T-helper 17 cell (primary cell): Measurements from ENCODE around the gene CASK. TPM values are rescaled to one million over a fixed set of nuclear protein-coding genes. Genes with fewer than 3 reads are reported as not detected.

Experiments used
- ATAC-seq: fragments of 150-1000 bp; cut with Tn5 transposase; 2 replicates; pipeline ENCODE4 v1.10.0; 2021; ENCODE audit warnings: mild to moderate bottlenecking, moderate library complexity
- DNase-seq, 3 donors: peaks; one replicate each; pipeline versions ENCODE4 v3.0.0 to v3.0.0-alpha.2; 2020 to 2021
- H3K9me3 ChIP-seq: one replicate; pipeline ENCODE4 v1.7.0; 2013; ENCODE audit warnings: low read length, mild to moderate bottlenecking; ENCODE audit not compliant: control insufficient read depth, poor library complexity, severe bottlenecking
- H3K27ac Mint-ChIP-seq: one replicate; pipeline ENCODE4 v1.8.0; 2022; ENCODE audit warnings: mild to moderate bottlenecking, moderate library complexity, mixed read lengths
- H3K27me3 Mint-ChIP-seq: one replicate; pipeline ENCODE4 v1.8.0; 2022; ENCODE audit warnings: mixed read lengths
- H3K36me3 Mint-ChIP-seq: one replicate; pipeline ENCODE4 v1.8.0; 2022; ENCODE audit warnings: low read depth, mixed read lengths
- H3K4me1 Mint-ChIP-seq: one replicate; pipeline ENCODE4 v1.8.0; 2022; ENCODE audit warnings: mild to moderate bottlenecking, mixed read lengths
- H3K4me3 Mint-ChIP-seq: one replicate; pipeline ENCODE4 v1.8.0; 2022; ENCODE audit warnings: mild to moderate bottlenecking, moderate library complexity, mixed read lengths
- total RNA-seq, 4 donors: library from RNA in 2 of 4; stranded (reverse) in 2 of 4; gene quantifications; one replicate each; pipeline ENCODE4 v1.2.3 and lab custom pipeline; 2022 to 2026

Gene CASK
- total RNA-seq, 2 donors from 2014 or later, result 99.9 to 107 TPM

GRCh38 chrX:41785685-41786084 lies 137.7 kb downstream of the CASK start:
- no peak for ATAC-seq
- H3K9me3 ChIP-seq, result no peaks in the 10 kb centered on the region
- no peak for DNase-seq
- peak overlapping the region; percentile 4 for H3K27ac Mint-ChIP-seq
- peaks cover 14% of the 10 kb centered on the region for H3K4me1 Mint-ChIP-seq
- no peaks in the 10 kb centered on the region for H3K27me3 Mint-ChIP-seq
- H3K4me3 Mint-ChIP-seq, result no peak overlapping the region
- no peaks in the 10 kb centered on the region for H3K36me3 Mint-ChIP-seq

GRCh38 chrX:41781500-41781899 lies 141.9 kb downstream of the CASK start:
- ATAC-seq (peak; percentile 73), DNase-seq (no peak)
- Mint-ChIP-seq H3K27me3 (no peaks in the 10 kb centered on the region), H3K4me3 (no peak overlapping the region), H3K27ac (no peak overlapping the region), H3K4me1 (peaks cover 4% of the 10 kb centered on the region), H3K36me3 (no peaks in the 10 kb centered on the region)
- H3K9me3 ChIP-seq, result no peaks in the 10 kb centered on the region

GRCh38 chrX:41779941-41780340 lies 143.4 kb downstream of the CASK start:
- H3K9me3 ChIP-seq, result no peaks in the 10 kb centered on the region
- H3K27me3 Mint-ChIP-seq, result no peaks in the 10 kb centered on the region
- no peak overlapping the region for H3K4me3 Mint-ChIP-seq
- no peak for ATAC-seq
- H3K4me1 Mint-ChIP-seq, result peaks cover 4% of the 10 kb centered on the region
- H3K27ac Mint-ChIP-seq, result no peak overlapping the region
- H3K36me3 Mint-ChIP-seq, result no peaks in the 10 kb centered on the region
- no peak for DNase-seq

GRCh38 chrX:41779030-41779564 lies 144.3 kb downstream of the CASK start:
- no peak for DNase-seq
- H3K27ac Mint-ChIP-seq, result no peak overlapping the region
- no peak overlapping the region for H3K4me3 Mint-ChIP-seq
- no peak for ATAC-seq
- H3K4me1 Mint-ChIP-seq, result peaks cover 3% of the 10 kb centered on the region
- no peaks in the 10 kb centered on the region for H3K36me3 Mint-ChIP-seq
- no peaks in the 10 kb centered on the region for H3K27me3 Mint-ChIP-seq
- no peaks in the 10 kb centered on the region for H3K9me3 ChIP-seq

GRCh38 chrX:41761702-41762101 lies 161.7 kb downstream of the CASK start:
- DNase-seq (no peak), ATAC-seq (no peak)
- H3K9me3 ChIP-seq, result no peaks in the 10 kb centered on the region
- Mint-ChIP-seq H3K36me3 (peaks cover 5% of the 10 kb centered on the region), H3K4me3 (no peak overlapping the region), H3K27ac (peak overlapping the region; percentile 83), H3K4me1 (peaks cover 14% of the 10 kb centered on the region), H3K27me3 (no peaks in the 10 kb centered on the region)

GRCh38 chrX:41761169-41761568 lies 162.2 kb downstream of the CASK start:
- Mint-ChIP-seq H3K27me3 (no peaks in the 10 kb centered on the region), H3K4me1 (peaks cover 14% of the 10 kb centered on the region), H3K27ac (peak overlapping the region; percentile 83), H3K36me3 (peaks cover 5% of the 10 kb centered on the region), H3K4me3 (no peak overlapping the region)
- H3K9me3 ChIP-seq, result no peaks in the 10 kb centered on the region
- DNase-seq, result no peak
- no peak for ATAC-seq

GRCh38 chrX:41759817-41760216 lies 163.5 kb downstream of the CASK start:
- Mint-ChIP-seq H3K36me3 (peaks cover 5% of the 10 kb centered on the region), H3K4me1 (peaks cover 16% of the 10 kb centered on the region), H3K4me3 (no peak overlapping the region), H3K27me3 (no peaks in the 10 kb centered on the region), H3K27ac (peak overlapping the region; percentile 32)
- DNase-seq (no peak), ATAC-seq (no peak)
- no peaks in the 10 kb centered on the region for H3K9me3 ChIP-seq

GRCh38 chrX:41758401-41758800 lies 165.0 kb downstream of the CASK start:
- ATAC-seq (no peak), DNase-seq (no peak)
- Mint-ChIP-seq H3K4me3 (no peak overlapping the region), H3K4me1 (peaks cover 12% of the 10 kb centered on the region), H3K36me3 (no peaks in the 10 kb centered on the region), H3K27ac (no peak overlapping the region), H3K27me3 (no peaks in the 10 kb centered on the region)
- no peaks in the 10 kb centered on the region for H3K9me3 ChIP-seq

- H3K4me1 Mint-ChIP-seq, result peaks cover 2% of the 10 kb centered on the region
- no peak overlapping the region for H3K4me3 Mint-ChIP-seq
Measured at GRCh38 chrX:41750716-41751115, 172.6 kb downstream of the CASK start.

GRCh38 chrX:41739871-41740270 lies 183.5 kb downstream of the CASK start:
- H3K4me1 Mint-ChIP-seq, result peaks cover 12% of the 10 kb centered on the region
- ATAC-seq, result no peak
- no peak overlapping the region for H3K4me3 Mint-ChIP-seq
- no peaks in the 10 kb centered on the region for H3K27me3 Mint-ChIP-seq
- no peak for DNase-seq
- H3K9me3 ChIP-seq, result no peaks in the 10 kb centered on the region
- no peak overlapping the region for H3K27ac Mint-ChIP-seq
- peaks cover 2% of the 10 kb centered on the region for H3K36me3 Mint-ChIP-seq

More at GRCh38 chrX:41750716-41751115, 172.6 kb downstream of the CASK start:
- DNase-seq, result no peak
- H3K27me3 Mint-ChIP-seq, result no peaks in the 10 kb centered on the region
- H3K36me3 Mint-ChIP-seq, result no peaks in the 10 kb centered on the region
- ATAC-seq, result no peak
- H3K27ac Mint-ChIP-seq, result no peak overlapping the region
- H3K9me3 ChIP-seq, result no peaks in the 10 kb centered on the region

- DNase-seq, result no peak
- Mint-ChIP-seq H3K4me3 (no peak overlapping the region), H3K27ac (peak overlapping the region; percentile 65), H3K4me1 (peaks cover 16% of the 10 kb centered on the region), H3K27me3 (no peaks in the 10 kb centered on the region), H3K36me3 (peaks cover 2% of the 10 kb centered on the region)
- ATAC-seq, result peak; percentile 40
- H3K9me3 ChIP-seq, result no peaks in the 10 kb centered on the region
Measured at GRCh38 chrX:41737065-41737464, 186.3 kb downstream of the CASK start.

- no peaks in the 10 kb centered on the region for H3K9me3 ChIP-seq
- no peak overlapping the region for H3K4me3 Mint-ChIP-seq
- DNase-seq, result no peak
- peaks cover 15% of the 10 kb centered on the region for H3K4me1 Mint-ChIP-seq
- H3K27me3 Mint-ChIP-seq, result no peaks in the 10 kb centered on the region
- peak; percentile 42 for ATAC-seq
- H3K27ac Mint-ChIP-seq, result peak overlapping the region; percentile 16
- H3K36me3 Mint-ChIP-seq, result peaks cover 2% of the 10 kb centered on the region
Measured at GRCh38 chrX:41734530-41734929, 188.8 kb downstream of the CASK start.

- peaks cover 15% of the 10 kb centered on the region for H3K4me1 Mint-ChIP-seq
- no peaks in the 10 kb centered on the region for H3K9me3 ChIP-seq
- no peak for DNase-seq
- H3K4me3 Mint-ChIP-seq, result no peak overlapping the region
- peaks cover 2% of the 10 kb centered on the region for H3K36me3 Mint-ChIP-seq
- H3K27me3 Mint-ChIP-seq, result no peaks in the 10 kb centered on the region
- peak overlapping the region; percentile 16 for H3K27ac Mint-ChIP-seq
- ATAC-seq, result peak; percentile 69
Measured at GRCh38 chrX:41733939-41734338, 189.4 kb downstream of the CASK start.

GRCh38 chrX:41732260-41732659 lies 191.1 kb downstream of the CASK start:
- H3K4me1 Mint-ChIP-seq, result peaks cover 15% of the 10 kb centered on the region
- H3K4me3 Mint-ChIP-seq, result no peak overlapping the region
- DNase-seq (no peak), ATAC-seq (no peak)
- peaks cover 2% of the 10 kb centered on the region for H3K36me3 Mint-ChIP-seq
- H3K9me3 ChIP-seq, result no peaks in the 10 kb centered on the region
- H3K27ac Mint-ChIP-seq, result no peak overlapping the region
- H3K27me3 Mint-ChIP-seq, result no peaks in the 10 kb centered on the region
